VCaP (cell line): Measurements from ENCODE around the gene TNFAIP8L1.

Experiments
- H3K27ac ChIP-seq: fragments of 450-650 bp; 2 replicates; pipeline ENCODE4 v1.5.1; 2017
- TF ChIP-seq, protein P1 (sequence below): fragments of 450-650 bp; conservative IDR thresholded peaks from 2 replicates; pipeline ENCODE4 v1.5.1; 2017; ENCODE audit warnings: mild to moderate bottlenecking, moderate library complexity

The TNFAIP8L1 gene

DNA sequence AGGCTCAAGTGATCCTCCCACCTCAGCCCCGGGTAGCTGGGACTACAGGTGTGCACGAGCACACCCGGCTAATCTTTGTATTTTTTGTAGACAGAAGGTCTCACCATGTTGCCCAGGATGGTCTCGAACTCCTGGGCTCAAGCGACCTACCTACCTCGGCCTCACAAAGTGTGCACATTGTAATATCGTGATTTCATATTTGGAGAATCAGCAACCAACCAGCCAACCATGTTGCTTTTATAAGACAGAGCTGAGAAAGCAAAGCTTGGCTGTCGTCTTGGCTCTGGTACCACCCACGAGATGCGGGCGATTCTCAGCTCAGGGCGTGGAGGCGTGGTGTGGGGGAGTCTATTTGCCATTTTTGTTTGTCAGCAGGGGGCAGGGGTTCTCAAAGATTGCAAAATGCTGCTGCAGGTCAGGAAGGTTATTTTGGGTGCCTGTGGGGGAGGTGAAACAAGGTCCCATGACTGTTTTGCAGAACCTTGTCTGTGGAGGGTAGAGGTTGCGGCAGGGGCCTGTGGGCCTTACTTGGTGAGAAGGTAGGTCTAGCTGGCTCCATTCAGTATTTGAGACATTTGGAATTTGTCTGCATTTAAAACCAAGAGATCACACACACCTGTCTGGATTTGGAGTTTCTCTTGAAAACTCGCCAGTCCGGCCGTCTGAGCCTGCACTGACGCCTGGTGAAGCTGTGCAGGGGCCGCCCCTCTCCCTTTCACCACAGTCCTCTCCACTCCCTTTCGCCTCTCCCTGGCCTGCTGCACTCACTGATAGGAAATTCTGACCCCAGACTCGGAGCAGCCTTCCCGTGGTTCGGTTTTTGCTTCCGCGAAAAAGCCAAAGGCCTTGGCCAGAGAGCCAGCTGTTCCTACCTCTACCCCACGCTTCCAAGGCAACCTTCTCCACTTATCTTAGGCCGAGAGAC is 15.4 kb downstream of the TNFAIP8L1 start:
- H3K27ac ChIP-seq, result no peak overlapping the region
- TF ChIP-seq, protein P1, sequence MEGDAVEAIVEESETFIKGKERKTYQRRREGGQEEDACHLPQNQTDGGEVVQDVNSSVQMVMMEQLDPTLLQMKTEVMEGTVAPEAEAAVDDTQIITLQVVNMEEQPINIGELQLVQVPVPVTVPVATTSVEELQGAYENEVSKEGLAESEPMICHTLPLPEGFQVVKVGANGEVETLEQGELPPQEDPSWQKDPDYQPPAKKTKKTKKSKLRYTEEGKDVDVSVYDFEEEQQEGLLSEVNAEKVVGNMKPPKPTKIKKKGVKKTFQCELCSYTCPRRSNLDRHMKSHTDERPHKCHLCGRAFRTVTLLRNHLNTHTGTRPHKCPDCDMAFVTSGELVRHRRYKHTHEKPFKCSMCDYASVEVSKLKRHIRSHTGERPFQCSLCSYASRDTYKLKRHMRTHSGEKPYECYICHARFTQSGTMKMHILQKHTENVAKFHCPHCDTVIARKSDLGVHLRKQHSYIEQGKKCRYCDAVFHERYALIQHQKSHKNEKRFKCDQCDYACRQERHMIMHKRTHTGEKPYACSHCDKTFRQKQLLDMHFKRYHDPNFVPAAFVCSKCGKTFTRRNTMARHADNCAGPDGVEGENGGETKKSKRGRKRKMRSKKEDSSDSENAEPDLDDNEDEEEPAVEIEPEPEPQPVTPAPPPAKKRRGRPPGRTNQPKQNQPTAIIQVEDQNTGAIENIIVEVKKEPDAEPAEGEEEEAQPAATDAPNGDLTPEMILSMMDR, result no peak

DNA sequence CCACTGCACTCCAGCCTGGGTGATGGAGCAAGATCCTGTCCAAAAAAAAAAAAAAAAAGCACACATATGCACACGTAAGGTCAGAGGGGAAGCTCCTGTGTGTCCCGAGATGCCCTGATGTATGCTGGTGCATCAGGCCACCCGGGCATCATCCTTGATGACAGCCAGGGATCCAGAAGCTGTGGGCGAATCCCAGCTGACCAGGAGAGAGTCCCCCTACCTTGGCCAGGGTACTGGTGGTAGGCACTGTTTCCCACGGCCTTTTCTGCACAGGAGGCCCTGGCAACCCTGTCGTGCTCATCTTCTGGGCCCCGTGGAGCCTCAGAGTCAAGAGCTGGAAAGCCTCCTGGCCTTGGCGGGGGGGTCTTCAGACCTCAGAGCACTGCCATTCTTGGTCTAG is 16.8 kb downstream of the TNFAIP8L1 start:
- TF ChIP-seq, protein P1, result no peak
- no peak overlapping the region for H3K27ac ChIP-seq

DNA sequence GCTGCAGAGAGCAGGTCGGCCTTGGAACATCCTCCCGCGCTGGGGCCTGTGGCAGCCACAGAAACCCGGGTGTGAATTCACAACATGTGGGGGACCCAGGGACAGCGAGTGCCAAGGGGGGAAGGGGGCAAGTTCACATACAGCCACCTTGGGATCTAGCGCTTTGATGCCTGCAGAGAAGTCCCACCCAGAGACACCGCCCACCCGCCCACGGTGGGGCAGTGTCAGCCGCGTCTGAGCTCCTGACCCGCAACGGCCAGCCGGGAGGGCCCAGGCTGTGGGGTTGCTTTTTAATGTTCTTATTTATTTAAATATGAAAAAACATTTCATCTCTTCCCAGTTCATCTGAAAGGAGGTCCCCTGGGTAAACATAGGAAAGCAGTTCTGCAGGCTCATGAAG is 17.9 kb downstream of the TNFAIP8L1 start:
- TF ChIP-seq, protein P1, result no peak
- no peak overlapping the region for H3K27ac ChIP-seq

DNA sequence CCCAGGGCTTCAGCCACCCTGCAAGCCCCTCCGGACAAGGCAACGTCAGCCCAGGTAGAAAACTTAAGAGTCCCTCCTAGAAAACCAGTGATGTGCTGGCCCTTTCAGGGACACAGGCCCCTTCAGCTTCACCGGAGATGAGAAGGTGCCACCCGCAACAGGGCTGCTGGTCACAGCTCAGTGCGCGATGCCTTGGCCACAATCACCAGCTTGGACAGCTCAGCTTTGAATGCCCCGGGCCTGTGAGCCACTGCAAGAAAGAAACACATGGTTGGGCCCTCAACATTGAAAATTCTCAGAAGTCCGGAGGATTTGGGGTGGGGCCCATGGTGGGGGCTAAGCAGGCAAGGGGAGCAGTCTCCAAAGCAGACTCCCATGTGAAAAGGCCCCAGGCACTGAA is 18.5 kb downstream of the TNFAIP8L1 start:
- TF ChIP-seq, protein P1, result no peak
- no peak overlapping the region for H3K27ac ChIP-seq

DNA sequence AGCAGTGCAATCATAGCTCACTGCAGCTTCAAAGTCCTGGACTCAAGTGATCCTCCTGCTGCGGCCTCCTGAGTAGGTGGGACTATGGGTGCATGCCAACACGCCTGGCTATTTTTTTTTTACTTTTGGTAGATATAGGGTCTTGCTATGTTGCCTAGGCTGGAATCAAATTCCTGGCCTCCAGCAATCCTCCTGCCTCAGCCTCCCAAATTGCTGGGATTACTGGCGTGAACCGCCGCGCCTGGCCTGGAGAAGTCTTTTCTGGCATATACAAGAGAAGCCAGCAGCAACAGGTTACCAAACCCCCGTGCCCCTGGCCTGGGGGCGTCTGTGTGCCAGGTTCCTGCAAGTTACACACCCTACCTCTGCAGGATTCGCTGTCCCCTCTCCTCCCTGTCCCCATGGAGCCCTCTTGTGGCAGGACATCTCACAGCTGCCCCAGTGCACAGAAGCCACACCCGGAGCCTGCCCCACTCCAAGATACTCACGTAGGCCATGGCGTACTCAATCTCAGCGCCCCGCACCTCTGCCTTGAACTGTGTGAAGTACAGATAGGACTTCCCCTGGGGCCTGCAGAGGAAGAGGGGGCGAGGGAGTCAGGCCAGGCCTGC is 21.0 kb downstream of the TNFAIP8L1 start:
- TF ChIP-seq, protein P1, result peak; percentile 59
- H3K27ac ChIP-seq, result no peak overlapping the region

DNA sequence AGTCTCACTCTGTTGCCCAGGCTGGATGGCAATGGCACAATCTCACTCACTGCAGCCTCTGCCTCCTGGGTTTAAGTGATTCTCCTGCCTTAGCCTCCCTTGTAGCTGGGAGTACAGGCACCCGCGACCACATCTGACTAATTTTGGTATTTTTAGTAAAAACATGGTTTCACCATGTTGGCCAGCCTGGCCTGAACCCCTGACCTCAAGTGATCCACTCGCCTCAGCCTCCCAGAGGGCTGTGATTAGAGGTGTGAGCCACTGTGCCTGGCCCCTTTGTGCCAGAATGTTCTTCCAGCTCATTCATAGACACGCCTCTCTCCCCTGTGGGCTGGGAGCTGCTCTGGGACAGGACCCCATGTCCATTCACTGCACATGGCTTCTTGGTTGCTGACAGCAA is 21.7 kb downstream of the TNFAIP8L1 start:
- H3K27ac ChIP-seq, result no peak overlapping the region
- TF ChIP-seq, protein P1, result no peak

DNA sequence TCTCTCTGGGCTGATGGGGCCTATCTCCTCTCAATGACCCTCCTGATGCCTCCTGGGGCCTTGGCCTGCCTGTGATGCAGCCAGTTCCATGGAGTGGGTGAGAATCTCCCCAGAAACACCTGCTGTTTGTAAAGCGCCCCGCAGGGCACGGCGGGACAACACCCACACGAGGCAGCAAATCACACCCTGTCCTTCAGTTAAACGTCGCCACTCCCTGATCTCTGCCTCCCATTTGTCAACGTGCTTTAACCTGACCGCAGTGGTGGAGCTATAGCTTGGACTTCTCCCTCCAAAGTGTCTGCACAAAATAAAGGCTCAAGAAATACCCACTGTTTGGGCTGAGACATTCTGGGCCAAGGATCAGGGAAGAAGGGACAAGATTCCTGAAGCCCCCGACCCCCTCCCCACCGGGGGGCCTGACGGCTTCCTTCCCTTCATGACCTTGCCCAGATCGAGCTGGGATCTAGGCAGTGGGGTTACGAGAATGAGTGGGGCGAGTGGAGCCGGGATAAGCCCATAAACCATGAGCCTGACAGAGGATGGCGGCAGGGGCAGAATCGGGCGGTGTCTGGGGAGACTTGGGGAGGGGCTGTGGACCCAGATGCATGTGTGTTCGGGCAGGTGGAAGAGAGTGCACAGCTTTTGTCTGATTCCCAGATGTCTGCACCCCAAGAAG is 22.8 kb downstream of the TNFAIP8L1 start:
- H3K27ac ChIP-seq, result no peak overlapping the region
- TF ChIP-seq, protein P1, result no peak
